ENCODE measurements around the gene BTBD8. TPM values are rescaled to one million over a fixed set of nuclear protein-coding genes. Genes with fewer than 3 reads are reported as not detected.

Gene BTBD8
- total RNA-seq, 1 donor from 2014 or later: 9.3 TPM

- DNase-seq (ENCODE audit: low read depth): no peak
These were observed 112.1 kb downstream of the BTBD8 start for GRCh38 chr1:92192246-92192645.

- no peak for DNase-seq (ENCODE audit: low read depth)
These were observed 114.4 kb downstream of the BTBD8 start for GRCh38 chr1:92194511-92194910.

GRCh38 chr1:92201973-92202372, 121.8 kb downstream of the BTBD8 start:
- DNase-seq (ENCODE audit: low read depth): no peak

- no peak for DNase-seq (ENCODE audit: low read depth)
These were observed 123.0 kb downstream of the BTBD8 start for GRCh38 chr1:92203105-92203504.

GRCh38 chr1:92210701-92211100, 130.6 kb downstream of the BTBD8 start:
- DNase-seq (ENCODE audit: low read depth): peak; percentile 9

- DNase-seq (ENCODE audit: low read depth): peak; percentile 25
These were observed 131.0 kb downstream of the BTBD8 start for GRCh38 chr1:92211166-92211565.

- no peak for DNase-seq (ENCODE audit: low read depth)
These were observed 137.6 kb downstream of the BTBD8 start, which contains the start of gene C1orf146 for GRCh38 chr1:92217721-92218120. Gene C1orf146 (plus strand): TSS chr1:92217915. CDS start chr1:92231421, 13,506 bp downstream.

GRCh38 chr1:92218559-92218958, 138.4 kb downstream of the BTBD8 start:
- DNase-seq (ENCODE audit: low read depth): no peak

GRCh38 chr1:92219028-92219427, 138.9 kb downstream of the BTBD8 start:
- DNase-seq (ENCODE audit: low read depth): no peak

GRCh38 chr1:92228401-92228800, 148.3 kb downstream of the BTBD8 start:
- DNase-seq (ENCODE audit: low read depth): no peak

- DNase-seq (ENCODE audit: low read depth): no peak
These were observed 150.6 kb downstream of the BTBD8 start for GRCh38 chr1:92230736-92231135.

Other genes with a start within 250 kb of the BTBD8 start
- 4.0 and 11.0 TPM in 2 replicates for gene TGFBR3, start 194.2 kb upstream of the BTBD8 start, total RNA-seq
- gene BRDT, start 130.9 kb upstream of the BTBD8 start, total RNA-seq: not detected in 2 replicates
- gene EPHX4, start 50.4 kb upstream of the BTBD8 start, total RNA-seq: 11.4 and 11.5 TPM in 2 replicates
- gene SETSIP, start 4.9 kb upstream of the BTBD8 start, total RNA-seq: 0.15 and 0.52 TPM in 2 replicates
- gene C1orf146, start 137.6 kb downstream of the BTBD8 start, total RNA-seq: not detected in 2 replicates
- 11.2 and 15.3 TPM in 2 replicates for gene GLMN, start 218.6 kb downstream of the BTBD8 start, total RNA-seq
- gene RPAP2, start 218.7 kb downstream of the BTBD8 start, total RNA-seq: 13.9 and 26.4 TPM in 2 replicates